ELR (cell line): Measurements from ENCODE around the gene AP5Z1.

ENCODE experiments used
- DNase-seq: peaks from one replicate; pipeline ENCODE4 v3.0.0-alpha.2; 2015; ENCODE audit warnings: low read depth

Gene AP5Z1

DNA sequence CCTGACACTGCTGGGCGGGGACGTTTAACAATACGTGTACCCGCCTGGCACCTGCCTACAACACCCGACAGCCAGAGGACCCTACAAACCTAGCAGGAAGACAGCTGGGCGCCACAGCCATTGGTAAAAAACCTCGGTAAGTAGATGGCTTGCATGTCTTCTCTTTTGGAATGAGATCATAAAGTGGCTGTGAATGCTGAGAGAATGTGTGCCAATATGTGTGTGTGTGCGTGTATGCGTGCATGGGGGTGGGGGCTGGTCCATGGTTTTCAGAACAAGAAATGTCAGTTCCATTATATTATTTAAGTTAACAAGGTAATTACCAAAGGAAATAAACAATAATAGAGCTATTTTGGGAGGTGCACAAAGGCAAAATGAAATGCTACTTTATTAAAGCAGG, 47.3 kb downstream of the AP5Z1 start:
- DNase-seq: no peak

DNA sequence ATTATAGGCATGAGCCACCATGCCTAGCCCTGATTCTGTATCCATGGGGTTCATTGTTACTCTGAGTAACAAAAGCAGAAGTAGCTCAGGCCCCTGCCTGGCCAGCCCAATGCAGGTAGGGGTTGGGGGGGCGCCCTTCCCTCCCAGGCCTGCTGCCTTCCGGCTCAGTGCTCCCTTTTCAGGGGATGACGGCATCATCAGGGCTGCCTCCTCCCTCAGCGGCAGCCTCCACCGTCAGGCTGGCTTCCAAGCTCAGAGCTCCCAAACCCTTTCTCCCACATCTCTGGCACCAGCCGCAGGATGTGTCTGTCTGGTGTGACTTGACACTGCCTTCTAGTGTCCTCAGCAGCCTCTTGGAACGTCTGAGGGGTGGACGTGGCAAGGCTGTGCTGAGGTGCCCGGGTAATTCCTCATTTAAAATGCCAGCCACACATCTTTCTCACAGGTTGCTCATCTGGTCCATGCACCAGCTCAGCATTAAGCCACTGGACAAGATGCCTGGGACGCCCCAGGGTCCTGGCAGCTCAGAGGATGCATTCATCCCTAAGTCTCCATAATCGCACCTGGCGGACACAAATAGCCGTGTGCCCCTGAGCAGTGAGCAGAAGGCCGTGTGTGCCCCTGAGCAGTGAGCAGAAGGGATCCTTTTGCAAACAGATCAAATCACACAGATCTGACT, 48.2 kb downstream of the AP5Z1 start:
- no peak for DNase-seq

DNA sequence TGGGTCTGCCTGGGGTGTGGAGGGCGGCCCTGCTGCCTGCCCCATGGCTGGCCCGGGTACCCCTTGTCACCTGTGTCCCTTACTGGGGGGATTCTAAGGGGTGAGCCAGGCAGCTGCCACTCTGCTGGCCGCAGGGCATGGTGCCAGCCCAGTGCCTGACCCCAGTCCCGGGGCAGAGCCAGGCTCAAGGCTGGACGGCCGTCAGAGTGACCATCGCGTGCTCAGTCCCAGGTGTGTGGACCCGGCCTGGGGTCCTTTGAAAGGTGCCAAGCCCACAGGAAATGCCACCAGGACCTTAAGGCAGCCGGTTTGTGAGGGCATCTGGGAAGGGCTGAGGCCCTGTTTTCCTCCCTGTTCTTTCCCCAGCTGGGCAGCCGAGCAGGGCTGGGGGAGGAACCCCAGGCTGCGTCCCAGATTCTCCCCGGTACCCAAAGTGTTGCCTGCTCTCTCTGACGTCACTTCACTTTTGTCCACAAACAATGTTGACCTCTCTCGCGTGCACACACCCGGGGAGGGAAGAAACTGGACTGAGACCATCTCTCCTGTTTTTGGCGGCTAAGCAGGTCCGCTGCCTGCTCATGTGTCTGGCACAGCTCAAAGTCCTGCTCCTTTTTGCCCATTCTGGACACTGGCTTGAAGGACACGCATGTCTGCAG, 48.8 kb downstream of the AP5Z1 start:
- no peak for DNase-seq

DNA sequence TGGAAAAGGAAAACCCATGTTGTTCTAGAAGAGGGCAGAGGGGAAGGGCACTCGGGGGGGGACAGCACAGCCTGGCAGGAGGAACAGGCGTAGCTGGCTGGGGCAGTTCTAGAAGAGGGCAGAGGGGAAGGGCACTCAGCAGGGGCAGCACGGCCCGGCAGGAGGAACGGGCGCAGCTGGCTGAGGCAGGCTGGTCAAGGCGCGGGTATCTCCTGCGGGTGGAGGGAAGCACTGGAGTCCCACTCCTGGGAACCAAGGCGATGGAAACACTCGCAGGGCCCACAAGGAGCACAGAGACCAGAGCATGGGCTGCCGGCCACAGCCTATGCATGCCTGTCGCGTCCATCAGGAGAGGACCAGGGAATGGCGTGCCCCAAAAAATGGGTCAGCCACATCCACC, 49.7 kb downstream of the AP5Z1 start:
- DNase-seq: no peak

DNA sequence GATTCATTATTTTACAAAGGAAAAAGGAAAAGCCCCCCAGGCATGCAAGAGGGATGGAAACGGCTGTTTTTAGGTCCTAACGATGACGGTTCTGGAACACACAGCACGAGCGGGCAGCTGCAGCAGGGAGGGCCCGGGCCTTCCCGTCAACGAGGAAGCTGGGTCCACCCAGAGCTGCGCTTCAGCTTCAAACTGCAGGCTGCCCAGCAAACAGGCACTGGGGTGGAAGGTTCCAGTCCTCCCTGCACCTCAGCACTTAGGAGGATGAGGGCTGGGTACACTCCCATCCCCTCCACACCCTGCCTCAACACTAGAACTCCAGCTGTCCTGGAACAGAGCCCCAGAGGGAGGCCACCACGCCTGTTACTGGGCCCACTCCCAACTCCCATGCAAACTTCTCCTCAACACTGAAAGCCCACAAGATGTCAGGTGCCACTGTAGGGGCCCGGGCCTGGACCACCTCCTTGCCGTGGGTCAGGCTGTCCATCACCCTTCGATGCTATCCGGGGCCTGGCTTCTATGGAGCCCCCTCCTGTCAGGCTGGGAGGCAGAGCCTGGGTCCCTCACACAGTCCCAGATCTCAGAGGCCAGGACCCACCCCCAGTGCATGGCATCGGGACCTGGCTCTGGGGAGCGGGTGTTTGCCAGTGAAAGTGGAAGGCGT, 53.4 kb downstream of the AP5Z1 start:
- no peak for DNase-seq

DNA sequence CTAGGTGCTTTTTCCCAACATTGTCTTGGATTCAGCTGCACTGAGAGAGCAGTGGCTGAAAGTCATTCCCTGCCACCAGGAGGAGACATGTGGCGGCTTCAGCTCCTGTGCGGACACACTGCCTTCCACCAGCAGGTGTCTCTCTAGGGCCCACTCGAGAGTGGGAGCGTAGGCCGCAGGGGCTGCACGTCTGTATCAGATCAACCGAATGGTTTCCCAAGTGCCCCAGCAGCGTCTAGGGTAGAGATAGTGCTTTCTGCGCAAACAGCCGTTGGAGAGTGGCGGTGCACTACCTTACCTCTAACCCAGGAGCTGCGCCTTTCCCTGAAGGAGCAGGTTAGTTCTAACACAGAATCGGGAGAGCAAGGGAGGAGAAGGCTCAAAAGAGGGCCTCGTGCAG, 54.8 kb downstream of the AP5Z1 start:
- peak; percentile 58 for DNase-seq

DNA sequence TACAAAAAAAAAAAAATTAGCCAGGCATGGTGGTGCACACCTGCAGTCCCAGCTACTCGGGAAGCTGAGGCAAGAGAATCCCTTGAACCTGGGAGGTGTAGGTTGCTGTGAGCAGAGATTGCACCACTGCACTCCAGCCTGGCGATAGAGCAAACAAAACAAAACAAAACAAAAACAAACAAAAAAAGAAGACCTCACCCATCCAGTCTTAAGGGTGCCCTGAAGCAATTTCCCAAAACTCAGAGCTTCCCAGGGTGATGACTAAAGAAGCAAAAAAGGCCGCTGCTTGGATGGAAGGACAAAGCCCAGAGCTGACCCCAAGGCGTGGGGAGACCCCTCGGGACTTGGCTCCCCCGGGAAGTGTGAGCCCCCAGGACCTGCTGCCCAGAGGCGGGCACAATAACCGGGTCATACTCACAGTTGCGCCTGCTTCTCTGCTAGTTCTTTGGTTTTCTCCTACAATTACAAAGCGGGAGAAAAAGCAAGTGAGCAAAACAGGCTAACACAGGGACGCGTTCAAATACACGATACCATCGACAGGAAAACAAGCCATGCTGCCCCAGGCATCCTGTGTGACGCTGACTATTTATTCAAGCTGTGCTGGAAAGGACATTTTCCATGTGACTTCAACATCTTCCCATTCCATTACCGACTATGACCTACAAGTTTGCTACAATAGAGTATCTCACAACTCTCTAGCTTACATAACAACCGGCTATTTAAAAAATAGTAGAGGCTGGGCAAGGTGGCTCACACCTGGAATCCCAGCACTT, 56.5 kb downstream of the AP5Z1 start:
- DNase-seq: peak; percentile 12

DNA sequence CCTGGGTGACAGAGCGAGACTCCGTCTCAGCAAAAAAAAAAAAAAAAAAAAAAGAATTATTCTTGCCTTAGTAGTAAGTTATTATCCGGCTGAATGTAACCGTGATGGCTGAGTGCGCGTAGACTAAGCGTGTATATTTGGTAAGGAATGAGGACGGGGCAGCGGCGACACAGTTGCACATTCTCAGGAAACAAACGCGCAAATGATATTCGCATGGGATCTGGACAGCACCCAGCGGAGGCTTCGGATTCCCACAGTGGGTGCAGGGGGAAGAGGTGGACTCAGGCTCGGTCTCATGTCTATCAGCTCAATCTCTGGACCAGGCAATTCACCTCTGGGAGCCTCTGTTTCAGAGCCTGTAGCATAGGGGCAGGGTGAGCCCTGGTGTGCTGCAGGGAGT, 57.3 kb downstream of the AP5Z1 start:
- no peak for DNase-seq

DNA sequence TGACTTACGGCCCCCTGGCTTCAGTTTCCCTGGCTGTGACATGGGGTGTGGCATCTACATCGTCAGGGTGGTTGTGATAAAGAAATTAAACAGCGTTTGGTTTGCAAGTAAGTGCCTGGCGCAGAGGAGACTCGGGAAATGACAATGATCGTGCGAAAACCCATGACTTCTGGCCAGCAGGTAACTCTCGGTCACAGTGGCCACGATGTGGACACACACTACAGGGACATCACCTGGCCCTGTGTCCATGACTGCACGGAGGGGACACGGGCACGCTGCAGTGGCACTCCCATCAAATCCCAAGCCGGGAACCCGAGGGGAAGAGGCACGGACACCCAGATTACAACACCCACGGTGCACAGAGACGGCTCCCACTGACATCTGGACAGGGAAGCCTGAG, 57.8 kb downstream of the AP5Z1 start:
- DNase-seq: no peak

DNA sequence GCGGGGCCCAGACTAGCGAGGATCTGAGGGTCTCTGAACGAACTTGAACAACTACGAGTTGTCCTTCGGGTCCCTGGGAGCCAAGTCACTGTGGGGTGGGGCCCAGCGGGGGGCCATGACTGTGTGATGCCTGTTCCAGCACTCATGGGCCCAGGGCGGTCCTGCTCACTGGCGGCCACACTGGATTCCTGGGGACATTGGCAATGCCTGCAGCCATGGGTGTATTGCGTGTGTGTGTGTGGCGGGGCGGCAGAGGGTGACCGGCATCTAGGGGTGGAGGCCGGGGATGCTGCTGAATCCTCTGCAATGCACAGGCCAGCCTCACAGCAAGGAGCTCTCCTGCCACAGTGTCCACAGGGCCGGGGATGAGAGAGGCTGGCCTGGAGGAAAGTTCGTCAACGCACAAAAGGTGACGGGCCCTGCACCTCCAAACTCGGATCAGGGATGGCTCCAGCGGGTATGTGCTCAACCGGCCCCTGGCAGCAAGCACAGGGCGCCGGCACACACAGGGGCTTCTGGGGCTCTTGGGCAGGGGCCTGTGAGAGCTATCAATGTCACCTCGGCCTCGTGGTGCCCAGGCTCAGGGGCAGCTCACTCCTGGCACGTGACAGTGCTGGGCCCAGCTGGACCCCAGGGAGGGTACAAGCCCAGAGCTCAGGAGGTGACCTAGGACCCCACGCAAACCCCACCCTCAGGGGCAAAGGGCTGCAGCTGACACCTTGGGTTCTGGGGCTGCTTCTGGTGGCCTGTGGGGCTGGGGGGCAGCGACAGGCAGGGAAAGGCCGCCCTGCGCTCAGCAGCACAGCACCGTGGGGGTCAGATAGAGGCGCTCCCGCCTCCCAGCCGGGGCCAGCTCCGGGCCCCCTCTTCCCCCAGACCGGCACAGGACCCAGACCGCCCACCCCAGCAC, 58.5 kb downstream of the AP5Z1 start:
- no peak for DNase-seq

DNA sequence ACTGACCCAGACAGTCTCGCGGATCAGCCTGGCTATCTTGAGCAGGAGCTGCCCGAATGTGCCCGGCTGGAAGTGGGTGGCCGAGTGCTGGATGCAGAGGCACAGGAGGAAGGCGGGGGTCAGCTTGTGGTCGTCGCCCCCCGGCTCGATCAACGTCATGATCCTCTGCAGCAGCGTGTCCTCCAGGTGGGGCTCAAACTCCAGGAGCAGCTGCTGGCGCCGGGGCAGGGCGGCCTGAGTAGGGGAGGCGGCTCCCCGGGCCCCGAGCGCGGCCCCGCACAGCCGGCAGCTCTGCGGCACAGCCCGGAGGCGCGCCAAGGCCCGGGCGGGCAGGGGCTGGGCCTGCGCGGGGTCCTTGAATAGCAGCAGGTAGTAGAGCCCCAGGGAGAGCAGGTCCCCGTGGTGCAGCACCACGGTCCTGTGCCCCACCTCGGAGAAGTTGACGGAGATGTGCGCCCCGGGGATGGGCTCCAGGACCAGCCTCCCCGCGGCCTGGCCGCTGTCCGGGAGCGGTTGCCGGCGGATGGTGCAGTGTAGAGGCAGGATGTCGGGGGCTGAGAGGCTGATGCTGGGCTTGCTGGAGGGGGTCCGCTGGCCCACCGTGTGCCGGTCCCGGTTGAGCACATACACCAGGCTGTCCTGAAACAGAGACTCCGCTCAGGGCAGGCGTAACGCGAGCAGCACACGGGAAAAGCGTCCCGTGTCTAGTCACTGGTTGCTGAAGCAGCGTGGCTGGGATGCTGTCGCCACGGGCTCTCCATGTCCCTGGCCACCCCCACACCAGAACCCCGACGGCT, 59.4 kb downstream of the AP5Z1 start:
- DNase-seq: no peak

DNA sequence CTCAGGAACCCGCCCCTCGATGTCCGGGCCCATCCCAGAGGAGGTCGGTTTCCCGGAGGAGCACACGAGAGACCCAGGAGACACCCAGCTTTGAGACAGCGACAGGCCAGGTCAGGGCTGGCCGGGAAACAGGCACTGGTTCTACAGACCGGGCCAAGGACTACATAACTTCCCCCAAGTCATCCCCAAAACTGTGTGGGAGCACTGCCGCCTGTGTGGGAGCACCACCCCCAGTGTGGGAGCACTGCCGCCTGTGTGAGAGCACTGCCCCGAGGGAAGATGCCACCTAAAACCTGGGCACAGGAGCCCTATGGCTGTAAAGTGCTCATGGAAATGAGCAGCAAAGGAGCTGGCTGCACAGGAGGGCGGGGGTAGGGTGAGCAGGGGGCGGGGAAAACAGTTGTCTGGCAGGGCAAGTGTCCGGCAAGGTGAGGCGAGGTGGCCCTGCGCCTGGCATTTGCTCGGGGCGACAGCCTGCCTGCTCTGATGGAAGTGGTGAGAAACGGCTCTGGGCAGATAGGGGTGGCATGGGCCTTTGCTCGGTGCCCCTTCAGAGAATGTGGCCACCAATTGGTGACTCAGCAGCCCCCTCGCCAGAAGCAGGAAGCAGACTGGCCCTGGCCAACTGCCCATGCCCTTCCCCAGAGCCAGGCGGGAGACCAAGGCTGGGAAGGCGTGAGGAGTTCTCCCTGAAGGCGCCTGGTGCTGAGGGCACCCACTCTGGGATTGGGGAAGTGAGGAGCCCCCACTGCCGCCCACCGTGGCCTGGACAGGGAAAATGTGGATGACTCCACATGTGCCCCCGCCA, 60.2 kb downstream of the AP5Z1 start:
- no peak for DNase-seq

DNA sequence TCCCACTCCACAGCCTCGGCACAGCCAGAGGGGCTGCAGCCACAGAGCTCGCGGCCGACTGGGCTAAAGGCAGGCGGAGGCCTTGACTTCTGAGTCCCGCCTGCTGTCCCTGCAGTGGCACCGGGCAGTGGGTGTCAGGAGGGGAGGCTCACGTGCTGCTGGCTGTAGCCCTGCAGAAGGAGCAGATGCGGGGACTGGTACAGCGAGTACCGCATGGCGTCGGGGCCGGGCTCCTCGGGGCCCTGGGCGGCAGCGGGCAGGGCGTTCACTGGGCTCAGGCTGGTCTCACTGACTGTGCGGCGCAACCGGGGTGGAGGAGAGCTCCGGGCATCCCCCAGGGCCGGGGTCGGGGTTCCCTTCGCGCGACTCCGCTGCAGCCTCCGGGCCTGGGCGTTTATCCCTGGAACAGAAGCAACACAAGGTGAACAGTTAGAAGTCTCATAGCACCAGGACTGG, 60.8 kb downstream of the AP5Z1 start:
- DNase-seq: no peak

DNA sequence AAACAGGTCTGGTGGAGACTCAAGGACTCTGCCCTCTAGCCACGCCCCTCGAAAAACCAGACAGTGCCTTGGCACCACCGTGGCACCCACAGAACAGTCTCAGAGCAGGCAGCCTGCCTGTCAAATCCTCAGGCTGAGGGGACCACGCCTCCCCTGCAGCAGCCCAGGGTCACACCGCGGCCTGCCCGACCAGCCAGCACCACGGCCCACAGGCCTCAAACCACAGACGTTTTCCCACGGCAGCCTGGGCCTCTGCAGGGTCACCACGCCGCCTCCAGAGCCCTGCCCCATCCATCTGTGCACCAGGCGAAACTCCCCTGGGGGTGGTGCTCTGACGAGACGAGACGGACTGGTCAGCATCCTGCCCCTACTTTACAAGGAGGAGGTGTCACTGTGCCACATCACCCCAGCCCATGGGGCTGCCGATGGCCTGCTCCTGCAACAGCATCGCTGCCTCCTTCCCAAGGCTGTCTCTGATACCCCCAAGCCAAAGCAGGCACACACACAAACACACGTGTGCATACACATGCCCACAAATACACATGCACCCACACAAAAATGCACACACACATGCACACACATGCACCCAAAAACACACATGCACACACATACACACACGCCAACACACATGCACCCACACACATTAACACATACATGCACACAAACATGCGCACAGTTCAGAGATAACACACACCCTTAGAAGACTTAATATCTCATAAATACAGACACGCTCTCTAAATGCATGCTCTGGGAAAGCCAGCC, 61.8 kb downstream of the AP5Z1 start:
- no peak for DNase-seq

DNA sequence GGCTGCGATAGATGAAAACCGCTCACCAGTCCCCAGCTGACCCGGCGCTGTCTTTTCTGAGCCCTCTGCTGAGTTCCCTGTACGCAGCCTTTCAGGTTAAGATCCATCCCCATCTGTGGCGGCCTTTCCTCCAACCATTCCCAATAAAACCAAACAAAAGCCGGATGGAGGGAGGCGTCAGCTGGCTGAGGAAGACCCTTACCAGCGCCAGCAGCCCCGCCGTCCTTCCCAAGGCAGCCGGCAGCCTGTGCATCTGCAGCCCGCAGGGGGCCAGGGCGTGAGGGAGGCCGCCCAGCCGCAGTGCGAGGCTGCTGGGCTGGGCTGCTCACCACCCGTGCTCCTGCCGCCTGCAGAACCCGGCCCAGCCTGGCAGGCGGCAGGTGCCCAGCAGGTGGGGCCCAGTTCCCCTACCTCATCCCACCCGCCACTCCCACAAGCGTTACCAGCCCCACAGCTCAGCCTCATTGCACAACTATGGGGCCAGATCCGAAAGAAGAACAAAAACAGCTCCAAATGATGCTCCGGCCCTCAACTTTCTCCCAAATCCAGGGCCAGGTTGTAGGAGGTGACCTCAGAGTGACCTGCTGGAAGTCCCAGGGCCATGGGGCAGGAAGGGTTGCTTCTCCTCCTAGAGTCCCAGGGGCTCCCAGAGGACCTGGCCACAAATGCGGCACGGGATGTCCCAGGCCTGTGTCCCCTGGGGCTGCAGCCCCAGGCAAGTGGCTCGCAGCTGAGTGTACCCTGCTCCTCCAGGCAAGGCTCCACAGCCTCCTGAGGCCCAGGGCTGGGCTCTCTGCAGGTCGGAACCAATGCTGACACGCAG, 62.6 kb downstream of the AP5Z1 start:
- no peak for DNase-seq

DNA sequence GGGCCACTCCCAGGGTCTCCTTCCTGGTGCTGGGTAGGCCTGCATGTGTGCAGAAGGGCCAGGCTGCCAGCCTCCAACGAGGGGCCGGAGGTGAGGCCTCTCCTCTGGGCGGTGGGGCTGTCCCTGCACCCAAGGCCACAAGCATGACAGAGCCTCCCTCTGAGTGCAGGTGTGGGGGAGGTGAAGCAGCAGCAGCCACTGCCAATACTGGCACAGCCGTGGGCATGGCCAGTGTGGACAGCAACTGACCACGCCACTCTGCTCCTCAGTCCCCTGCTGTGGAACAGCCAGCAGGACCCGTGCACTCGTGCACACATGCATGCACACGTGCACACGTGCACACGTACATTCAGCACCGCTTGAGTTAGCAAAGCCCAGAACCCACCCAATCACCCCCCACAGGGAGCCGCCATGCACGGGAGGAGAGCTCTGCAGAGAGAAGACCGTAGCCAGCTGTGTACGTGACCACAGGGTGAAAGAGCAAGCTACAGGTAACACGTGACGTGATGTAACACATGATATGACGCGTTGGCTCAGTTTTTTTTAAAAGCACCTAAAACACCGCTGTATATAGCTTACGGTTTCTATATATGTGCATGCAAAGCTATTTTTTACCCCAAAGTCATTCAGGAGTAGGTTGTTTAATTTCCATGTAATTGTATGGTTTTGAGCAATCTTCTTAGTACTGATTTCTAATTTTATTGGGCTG, 63.4 kb downstream of the AP5Z1 start:
- no peak for DNase-seq

DNA sequence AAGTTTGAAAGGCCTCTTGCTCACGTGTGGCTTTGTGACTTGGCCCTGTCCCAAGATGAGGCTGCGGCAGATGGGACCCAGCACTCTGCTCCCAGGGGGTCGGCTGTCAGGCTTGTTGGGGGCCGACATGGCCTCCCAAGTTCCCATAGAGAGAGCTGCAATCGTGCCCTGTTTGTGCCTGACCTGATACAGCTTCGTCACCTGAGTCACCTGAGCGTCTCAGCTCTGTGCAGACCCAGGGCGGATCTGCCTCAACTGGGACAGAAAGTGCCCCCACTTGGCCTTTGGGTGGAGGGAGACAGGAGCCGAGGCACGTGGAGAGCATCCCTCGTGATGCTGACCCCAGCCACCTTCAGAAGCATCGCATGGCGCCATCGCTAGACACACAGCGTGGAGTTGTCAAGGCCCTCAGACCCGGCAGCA, 64.7 kb downstream of the AP5Z1 start:
- DNase-seq: no peak
